ENCODE measurements around the gene SLC38A9. TPM values are rescaled to one million over a fixed set of nuclear protein-coding genes. Genes with fewer than 3 reads are reported as not detected.

SLC38A9 gene
- total RNA-seq, 1 experiment from 2014 or later: 27.0 TPM

DNA sequence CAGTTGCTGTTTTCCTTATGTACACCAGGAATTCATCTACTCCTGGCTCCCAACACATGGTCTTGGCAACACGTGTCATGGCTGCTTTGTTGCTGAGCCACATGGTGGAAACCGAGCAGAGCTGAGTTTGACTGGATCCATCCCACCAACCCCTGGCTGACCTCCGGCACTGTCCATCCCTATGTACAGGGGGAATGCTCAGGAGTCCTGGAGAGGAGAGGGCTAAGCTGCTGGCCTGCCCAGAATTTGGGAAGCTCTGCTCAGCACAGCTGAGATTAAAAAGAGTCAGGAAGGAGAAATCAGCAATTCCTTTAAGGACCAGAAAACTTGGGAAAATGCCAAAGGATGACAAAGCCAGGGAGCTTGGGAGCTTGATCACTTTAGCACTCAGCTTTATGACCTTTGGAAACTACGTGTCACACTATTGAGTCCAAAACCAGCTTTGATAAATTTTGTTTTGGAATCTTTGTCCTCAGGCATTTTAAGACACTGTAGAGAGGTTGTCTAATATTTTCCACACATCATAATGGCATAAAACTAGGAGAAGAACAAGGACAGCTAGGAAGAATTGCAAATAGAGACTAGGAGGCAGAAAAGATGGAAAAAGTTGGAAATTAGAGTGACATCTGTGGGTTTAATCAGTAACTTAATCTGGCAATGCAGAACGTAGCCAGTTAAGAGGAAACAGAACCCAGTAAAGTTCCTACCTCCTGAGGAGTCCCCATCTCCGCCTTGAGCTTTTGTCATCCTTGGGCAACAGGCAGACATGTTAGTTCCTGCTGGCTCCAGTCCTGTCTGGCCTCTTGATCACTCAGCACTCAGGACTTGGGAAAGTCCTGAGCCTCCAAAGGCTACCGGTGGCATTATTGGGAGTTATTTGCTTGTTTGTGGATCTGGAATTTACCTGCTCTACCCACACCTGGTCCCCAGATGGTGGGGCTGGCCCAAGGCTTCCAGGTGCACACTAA lies 114.8 kb downstream of the SLC38A9 start:
- ChIA-PET POLR2A (no interaction called here), CTCF (no interaction called here)
- Mint-ChIP-seq H3K9me3 (peaks cover 4% of the 10 kb centered on the region; the same call in 1 of the 2 replicates), H3K27me3 (ENCODE audit: low read depth) (no peaks in the 10 kb centered on the region), H3K4me1 (peaks cover 24% of the 10 kb centered on the region), H3K36me3 (no peaks in the 10 kb centered on the region), H3K4me3 (no peak overlapping the region), H3K27ac (peak overlapping the region; percentile 9; the same call in 1 of the 2 replicates)
- TF ChIP-seq ZNF232 (CRISPR knock-in tag; IDR thresholded peaks at IDR 0.05) (no peak), FOXP1 (CRISPR knock-in tag; IDR thresholded peaks at IDR 0.05; ENCODE audit: borderline replicate concordance) (no peak), FOXK1 (CRISPR knock-in tag; IDR thresholded peaks at IDR 0.05) (no peak), CREM (CRISPR knock-in tag; IDR thresholded peaks at IDR 0.05) (no peak), NR3C1 (CRISPR knock-in tag; conservative IDR thresholded peaks at IDR 0.05; ENCODE audit: low read depth) (no peak), EMX1 (CRISPR knock-in tag; IDR thresholded peaks at IDR 0.05) (no peak), TP53 (CRISPR knock-in tag; IDR thresholded peaks at IDR 0.05) (no peak), GABPB1 (CRISPR knock-in tag; IDR thresholded peaks at IDR 0.05) (no peak), ZNF416 (CRISPR knock-in tag; IDR thresholded peaks at IDR 0.05) (no peak), GRHL2 (CRISPR knock-in tag; IDR thresholded peaks at IDR 0.05; ENCODE audit: insufficient replicate concordance, severe bottlenecking) (no peak), ELF4 (CRISPR knock-in tag; IDR thresholded peaks at IDR 0.05; ENCODE audit: low read depth) (no peak), SP1 (CRISPR knock-in tag; conservative IDR thresholded peaks at IDR 0.05) (no peak), ZNF263 (CRISPR knock-in tag; IDR thresholded peaks at IDR 0.05; ENCODE audit: low read depth) (no peak)
- TF ChIP-seq, protein P1, sequence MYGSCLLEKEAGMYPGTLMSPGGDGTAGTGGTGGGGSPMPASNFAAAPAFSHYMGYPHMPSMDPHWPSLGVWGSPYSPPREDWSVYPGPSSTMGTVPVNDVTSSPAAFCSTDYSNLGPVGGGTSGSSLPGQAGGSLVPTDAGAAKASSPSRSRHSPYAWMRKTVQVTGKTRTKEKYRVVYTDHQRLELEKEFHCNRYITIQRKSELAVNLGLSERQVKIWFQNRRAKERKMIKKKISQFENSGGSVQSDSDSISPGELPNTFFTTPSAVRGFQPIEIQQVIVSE (CRISPR knock-in tag; IDR thresholded peaks at IDR 0.05; ENCODE audit: borderline replicate concordance): no peak
- TF ChIP-seq, protein P2, sequence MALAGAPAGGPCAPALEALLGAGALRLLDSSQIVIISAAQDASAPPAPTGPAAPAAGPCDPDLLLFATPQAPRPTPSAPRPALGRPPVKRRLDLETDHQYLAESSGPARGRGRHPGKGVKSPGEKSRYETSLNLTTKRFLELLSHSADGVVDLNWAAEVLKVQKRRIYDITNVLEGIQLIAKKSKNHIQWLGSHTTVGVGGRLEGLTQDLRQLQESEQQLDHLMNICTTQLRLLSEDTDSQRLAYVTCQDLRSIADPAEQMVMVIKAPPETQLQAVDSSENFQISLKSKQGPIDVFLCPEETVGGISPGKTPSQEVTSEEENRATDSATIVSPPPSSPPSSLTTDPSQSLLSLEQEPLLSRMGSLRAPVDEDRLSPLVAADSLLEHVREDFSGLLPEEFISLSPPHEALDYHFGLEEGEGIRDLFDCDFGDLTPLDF (CRISPR knock-in tag; IDR thresholded peaks at IDR 0.05): no peak
- TF ChIP-seq, protein P3, sequence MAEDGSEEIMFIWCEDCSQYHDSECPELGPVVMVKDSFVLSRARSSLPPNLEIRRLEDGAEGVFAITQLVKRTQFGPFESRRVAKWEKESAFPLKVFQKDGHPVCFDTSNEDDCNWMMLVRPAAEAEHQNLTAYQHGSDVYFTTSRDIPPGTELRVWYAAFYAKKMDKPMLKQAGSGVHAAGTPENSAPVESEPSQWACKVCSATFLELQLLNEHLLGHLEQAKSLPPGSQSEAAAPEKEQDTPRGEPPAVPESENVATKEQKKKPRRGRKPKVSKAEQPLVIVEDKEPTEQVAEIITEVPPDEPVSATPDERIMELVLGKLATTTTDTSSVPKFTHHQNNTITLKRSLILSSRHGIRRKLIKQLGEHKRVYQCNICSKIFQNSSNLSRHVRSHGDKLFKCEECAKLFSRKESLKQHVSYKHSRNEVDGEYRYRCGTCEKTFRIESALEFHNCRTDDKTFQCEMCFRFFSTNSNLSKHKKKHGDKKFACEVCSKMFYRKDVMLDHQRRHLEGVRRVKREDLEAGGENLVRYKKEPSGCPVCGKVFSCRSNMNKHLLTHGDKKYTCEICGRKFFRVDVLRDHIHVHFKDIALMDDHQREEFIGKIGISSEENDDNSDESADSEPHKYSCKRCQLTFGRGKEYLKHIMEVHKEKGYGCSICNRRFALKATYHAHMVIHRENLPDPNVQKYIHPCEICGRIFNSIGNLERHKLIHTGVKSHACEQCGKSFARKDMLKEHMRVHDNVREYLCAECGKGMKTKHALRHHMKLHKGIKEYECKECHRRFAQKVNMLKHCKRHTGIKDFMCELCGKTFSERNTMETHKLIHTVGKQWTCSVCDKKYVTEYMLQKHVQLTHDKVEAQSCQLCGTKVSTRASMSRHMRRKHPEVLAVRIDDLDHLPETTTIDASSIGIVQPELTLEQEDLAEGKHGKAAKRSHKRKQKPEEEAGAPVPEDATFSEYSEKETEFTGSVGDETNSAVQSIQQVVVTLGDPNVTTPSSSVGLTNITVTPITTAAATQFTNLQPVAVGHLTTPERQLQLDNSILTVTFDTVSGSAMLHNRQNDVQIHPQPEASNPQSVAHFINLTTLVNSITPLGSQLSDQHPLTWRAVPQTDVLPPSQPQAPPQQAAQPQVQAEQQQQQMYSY (CRISPR knock-in tag; IDR thresholded peaks at IDR 0.05): no peak
- TF ChIP-seq, protein P4, sequence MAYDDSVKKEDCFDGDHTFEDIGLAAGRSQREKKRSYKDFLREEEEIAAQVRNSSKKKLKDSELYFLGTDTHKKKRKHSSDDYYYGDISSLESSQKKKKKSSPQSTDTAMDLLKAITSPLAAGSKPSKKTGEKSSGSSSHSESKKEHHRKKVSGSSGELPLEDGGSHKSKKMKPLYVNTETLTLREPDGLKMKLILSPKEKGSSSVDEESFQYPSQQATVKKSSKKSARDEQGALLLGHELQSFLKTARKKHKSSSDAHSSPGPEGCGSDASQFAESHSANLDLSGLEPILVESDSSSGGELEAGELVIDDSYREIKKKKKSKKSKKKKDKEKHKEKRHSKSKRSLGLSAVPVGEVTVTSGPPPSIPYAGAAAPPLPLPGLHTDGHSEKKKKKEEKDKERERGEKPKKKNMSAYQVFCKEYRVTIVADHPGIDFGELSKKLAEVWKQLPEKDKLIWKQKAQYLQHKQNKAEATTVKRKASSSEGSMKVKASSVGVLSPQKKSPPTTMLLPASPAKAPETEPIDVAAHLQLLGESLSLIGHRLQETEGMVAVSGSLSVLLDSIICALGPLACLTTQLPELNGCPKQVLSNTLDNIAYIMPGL (CRISPR knock-in tag; IDR thresholded peaks at IDR 0.05): no peak
- TF ChIP-seq, protein P5, sequence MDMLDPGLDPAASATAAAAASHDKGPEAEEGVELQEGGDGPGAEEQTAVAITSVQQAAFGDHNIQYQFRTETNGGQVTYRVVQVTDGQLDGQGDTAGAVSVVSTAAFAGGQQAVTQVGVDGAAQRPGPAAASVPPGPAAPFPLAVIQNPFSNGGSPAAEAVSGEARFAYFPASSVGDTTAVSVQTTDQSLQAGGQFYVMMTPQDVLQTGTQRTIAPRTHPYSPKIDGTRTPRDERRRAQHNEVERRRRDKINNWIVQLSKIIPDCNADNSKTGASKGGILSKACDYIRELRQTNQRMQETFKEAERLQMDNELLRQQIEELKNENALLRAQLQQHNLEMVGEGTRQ (CRISPR knock-in tag; IDR thresholded peaks at IDR 0.05): no peak
- TF ChIP-seq, protein P6, sequence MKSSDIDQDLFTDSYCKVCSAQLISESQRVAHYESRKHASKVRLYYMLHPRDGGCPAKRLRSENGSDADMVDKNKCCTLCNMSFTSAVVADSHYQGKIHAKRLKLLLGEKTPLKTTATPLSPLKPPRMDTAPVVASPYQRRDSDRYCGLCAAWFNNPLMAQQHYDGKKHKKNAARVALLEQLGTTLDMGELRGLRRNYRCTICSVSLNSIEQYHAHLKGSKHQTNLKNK (CRISPR knock-in tag; IDR thresholded peaks at IDR 0.05): no peak
- TF ChIP-seq, protein P7, sequence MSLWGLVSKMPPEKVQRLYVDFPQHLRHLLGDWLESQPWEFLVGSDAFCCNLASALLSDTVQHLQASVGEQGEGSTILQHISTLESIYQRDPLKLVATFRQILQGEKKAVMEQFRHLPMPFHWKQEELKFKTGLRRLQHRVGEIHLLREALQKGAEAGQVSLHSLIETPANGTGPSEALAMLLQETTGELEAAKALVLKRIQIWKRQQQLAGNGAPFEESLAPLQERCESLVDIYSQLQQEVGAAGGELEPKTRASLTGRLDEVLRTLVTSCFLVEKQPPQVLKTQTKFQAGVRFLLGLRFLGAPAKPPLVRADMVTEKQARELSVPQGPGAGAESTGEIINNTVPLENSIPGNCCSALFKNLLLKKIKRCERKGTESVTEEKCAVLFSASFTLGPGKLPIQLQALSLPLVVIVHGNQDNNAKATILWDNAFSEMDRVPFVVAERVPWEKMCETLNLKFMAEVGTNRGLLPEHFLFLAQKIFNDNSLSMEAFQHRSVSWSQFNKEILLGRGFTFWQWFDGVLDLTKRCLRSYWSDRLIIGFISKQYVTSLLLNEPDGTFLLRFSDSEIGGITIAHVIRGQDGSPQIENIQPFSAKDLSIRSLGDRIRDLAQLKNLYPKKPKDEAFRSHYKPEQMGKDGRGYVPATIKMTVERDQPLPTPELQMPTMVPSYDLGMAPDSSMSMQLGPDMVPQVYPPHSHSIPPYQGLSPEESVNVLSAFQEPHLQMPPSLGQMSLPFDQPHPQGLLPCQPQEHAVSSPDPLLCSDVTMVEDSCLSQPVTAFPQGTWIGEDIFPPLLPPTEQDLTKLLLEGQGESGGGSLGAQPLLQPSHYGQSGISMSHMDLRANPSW (CRISPR knock-in tag; conservative IDR thresholded peaks at IDR 0.05; ENCODE audit: low read depth): no peak
- DNase-seq (ENCODE audit: low spot score) (no peak), ATAC-seq (no peak)

Measured in WTC11 (cell line).